Adrenal gland (tissue), 5 donors: Measurements from ENCODE around the gene FAM9C.

Experiments
- POLR2A ChIP-seq, 2 donors: fragments of 450-650 bp; IDR thresholded peaks; one replicate each; pipeline ENCODE4 v1.6.1; 2017; ENCODE audit warnings: antibody characterized with exemption in 2 of 2, mild to moderate bottlenecking in 2 of 2, moderate library complexity in 1 of 2
- TF ChIP-seq, protein P1 (sequence below), 6 experiments: fragments of 450-650 bp in 4 of 6; fragments of 200-600 bp in 2 of 6; sonication (generic) in 1 of 6; IDR thresholded peaks; 1 replicate in 5 of 6; 2 replicates in 1 of 6; pipeline versions ENCODE4 v1.5.1 to v1.8.0; 2016 to 2021; ENCODE audit warnings: antibody characterized with exemption in 6 of 6, mild to moderate bottlenecking in 2 of 6, moderate library complexity in 1 of 6
- donor health status: DM: no; HTN: no; CAD: no.

DNA sequence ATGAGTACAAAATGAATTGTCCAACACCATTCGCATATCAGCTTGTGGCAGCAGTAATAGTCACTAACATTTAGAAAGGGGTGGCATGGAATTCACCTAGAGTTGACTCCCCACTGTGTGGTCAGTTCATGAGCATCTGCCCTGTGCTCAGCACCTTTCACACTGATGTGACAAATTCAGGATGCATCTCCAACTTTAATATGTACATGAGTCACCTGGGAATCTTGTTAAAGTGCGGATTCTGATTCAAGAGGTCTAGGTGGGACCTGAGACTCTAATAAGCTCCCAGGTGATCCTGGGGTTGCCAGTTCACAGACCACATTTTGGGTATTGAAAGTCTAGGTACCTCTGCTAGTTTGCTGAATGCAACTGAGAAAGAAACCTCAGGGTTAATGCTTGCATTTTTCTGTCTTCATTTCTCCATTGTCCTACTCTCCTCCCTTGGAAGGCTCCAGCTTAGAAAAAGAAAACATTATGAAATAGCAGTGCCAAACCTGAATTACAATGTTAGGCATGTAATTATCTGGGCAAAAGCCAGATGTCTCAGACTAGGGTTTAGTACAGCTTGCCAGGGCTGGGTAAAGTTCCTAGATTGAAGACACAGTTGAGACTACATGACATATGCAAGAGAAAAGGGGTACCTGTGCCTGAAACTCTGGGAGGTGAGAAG is 36.8 kb downstream of the FAM9C start:
- TF ChIP-seq, protein P1, sequence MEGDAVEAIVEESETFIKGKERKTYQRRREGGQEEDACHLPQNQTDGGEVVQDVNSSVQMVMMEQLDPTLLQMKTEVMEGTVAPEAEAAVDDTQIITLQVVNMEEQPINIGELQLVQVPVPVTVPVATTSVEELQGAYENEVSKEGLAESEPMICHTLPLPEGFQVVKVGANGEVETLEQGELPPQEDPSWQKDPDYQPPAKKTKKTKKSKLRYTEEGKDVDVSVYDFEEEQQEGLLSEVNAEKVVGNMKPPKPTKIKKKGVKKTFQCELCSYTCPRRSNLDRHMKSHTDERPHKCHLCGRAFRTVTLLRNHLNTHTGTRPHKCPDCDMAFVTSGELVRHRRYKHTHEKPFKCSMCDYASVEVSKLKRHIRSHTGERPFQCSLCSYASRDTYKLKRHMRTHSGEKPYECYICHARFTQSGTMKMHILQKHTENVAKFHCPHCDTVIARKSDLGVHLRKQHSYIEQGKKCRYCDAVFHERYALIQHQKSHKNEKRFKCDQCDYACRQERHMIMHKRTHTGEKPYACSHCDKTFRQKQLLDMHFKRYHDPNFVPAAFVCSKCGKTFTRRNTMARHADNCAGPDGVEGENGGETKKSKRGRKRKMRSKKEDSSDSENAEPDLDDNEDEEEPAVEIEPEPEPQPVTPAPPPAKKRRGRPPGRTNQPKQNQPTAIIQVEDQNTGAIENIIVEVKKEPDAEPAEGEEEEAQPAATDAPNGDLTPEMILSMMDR (IDR thresholded peaks at IDR 0.05) = no peak
- TF ChIP-seq POLR2A (IDR thresholded peaks at IDR 0.05) = no peak
